ENCODE results near the gene TP53TG3B.
"Not testable (repeated sequence)": the region's sequence is repeated elsewhere in the genome, so short reads cannot be mapped to it uniquely, and the experiment has no call there.

The TP53TG3B gene

GRCh38 chr16:33360541-33360940, at the start of gene TP53TG3B:
TSS of gene TP53TG3B (plus strand) at chr16:33360841. CDS start at chr16:33360909, 68 bp downstream.
- DNase-seq = not testable (repeated sequence)

DNA sequence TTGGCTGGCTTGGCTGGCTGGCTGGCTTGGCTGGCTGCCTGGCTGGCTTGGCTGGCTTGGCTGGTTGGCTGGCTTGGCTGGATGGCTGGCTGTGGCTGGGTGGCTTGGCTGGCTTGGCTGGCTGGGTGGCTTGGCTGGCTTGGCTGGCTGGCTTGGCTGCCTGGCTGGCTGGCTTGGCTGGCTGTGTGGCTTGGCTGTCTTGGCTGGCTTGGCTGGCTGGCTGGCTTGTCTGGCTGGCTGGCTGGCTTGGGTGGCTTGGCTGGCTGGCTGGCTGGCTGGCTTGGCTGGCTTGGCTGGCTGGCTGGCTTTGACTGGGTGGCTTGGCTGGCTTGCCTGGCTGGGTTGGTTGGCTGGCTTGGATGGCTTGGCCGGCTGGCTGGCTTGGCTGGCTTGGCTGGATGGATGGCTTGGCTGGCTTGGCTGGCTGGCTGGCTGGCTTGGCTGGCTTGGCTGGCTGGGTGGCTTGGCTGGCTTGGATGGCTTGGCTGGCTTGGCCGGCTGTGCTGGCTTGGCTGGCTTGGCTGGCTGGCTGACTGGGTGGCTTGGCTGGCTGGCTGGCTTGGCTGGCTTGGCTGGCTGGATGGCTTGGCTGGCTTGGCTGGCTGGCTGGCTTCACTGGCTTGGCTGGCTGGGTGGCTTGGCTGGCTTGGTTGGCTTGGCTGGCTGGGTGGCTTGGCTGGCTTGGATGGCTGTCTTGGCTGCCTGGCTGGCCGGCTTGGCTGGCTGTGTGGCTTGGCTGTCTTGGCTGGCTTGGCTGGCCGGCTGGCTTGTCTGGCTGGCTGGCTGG, 24.2 kb upstream of the TP53TG3B start:
- not testable (repeated sequence) for DNase-seq

GRCh38 chr16:33337627-33338542, 22.8 kb upstream of the TP53TG3B start:
- not testable (repeated sequence) for DNase-seq

GRCh38 chr16:33338543-33338951, 22.1 kb upstream of the TP53TG3B start:
- not testable (repeated sequence) for DNase-seq

- not testable (repeated sequence) for DNase-seq
Observed at GRCh38 chr16:33339093-33340061, 21.3 kb upstream of the TP53TG3B start.

Measured in C1 segment of cervical spinal cord (tissue), 14 donors.